EL (cell line): Measurements from ENCODE around the gene PDP2.
"Not testable (repeated sequence)": the region's sequence is repeated elsewhere in the genome, so short reads cannot be mapped to it uniquely, and the experiment has no call there.

Source experiments
- DNase-seq: peaks from one replicate; pipeline ENCODE4 v3.0.0-alpha.2; 2016

Gene PDP2

DNA sequence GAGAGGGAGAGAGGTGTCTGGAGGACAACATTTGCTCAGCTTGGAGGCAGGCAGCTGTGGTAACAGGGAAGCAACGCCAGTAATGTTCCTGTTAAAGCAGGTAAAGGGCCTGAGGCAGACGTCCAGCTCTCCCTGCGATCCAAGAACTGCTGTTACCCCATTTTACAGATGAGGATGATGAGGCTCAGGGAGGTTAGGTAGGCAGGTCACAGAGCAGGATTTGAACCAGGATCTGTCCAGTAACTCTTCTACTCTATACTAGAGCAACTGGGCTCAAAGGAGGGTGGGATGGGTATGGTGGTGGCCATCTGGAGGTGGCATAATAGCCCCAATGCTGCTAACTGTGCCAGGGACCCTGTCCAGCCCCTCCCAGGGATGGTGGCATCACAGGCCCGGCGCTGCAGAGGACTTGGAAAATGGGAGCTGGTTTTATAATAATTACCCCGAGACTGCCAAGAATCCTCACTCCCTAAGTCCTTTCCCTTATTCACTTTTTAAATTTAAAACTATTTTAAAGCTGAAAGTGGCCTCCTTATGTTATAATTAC, 24.1 kb upstream of the PDP2 start:
- no peak for DNase-seq

GRCh38 chr16:66856801-66857200, 23.5 kb upstream of the PDP2 start:
- no peak for DNase-seq

DNA sequence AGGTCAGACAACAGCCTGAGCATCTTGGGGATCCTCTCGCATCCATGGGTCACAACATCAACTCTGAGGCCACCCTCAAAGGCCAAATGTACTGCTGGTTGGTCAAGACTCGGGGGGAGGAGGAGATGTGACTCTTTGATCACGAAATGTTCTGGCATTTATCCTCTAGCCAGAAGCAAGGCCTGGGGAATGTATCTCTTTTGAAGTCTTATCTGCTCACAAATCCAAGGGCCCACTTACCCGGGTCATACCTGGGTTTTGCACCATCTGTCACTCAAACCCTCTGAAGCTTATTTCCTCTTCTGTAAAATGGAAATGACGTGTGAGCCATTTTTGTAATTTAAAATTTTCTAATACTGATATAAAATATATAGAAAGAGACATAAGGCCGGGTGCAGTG, 22.9 kb upstream of the PDP2 start:
- no peak for DNase-seq

DNA sequence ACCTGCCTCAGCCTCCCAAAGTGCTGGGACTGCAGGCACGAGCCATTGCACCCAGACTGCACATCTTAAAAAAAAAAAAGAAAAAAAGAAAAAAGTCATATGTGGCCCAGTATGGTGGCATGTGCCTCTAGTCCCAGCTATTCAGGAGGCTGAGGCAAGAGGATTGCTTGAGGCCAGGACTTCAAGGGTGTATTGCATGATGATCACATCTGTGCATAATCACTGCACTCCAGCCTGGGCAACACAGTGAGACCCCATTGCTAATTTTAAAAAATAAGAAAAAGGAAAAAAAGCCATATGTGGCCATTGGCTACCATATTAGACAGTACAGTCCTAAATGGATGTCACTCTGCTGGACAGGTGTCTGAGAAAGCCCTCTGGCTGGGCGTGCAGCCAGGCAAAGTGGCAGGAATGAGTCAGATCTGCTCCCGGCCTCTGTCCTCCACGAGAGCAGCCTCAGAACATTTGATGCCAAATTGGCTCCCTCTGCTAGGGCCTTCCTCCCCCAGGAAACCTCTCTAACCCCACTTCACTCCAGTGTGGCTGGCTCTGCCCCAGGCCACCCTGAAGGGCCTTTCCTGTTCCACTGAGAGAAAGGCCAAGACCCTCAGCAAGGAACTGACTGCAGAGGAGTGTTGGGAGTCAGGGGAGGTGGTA, 21.4 kb upstream of the PDP2 start:
- DNase-seq, result peak; percentile 70

DNA sequence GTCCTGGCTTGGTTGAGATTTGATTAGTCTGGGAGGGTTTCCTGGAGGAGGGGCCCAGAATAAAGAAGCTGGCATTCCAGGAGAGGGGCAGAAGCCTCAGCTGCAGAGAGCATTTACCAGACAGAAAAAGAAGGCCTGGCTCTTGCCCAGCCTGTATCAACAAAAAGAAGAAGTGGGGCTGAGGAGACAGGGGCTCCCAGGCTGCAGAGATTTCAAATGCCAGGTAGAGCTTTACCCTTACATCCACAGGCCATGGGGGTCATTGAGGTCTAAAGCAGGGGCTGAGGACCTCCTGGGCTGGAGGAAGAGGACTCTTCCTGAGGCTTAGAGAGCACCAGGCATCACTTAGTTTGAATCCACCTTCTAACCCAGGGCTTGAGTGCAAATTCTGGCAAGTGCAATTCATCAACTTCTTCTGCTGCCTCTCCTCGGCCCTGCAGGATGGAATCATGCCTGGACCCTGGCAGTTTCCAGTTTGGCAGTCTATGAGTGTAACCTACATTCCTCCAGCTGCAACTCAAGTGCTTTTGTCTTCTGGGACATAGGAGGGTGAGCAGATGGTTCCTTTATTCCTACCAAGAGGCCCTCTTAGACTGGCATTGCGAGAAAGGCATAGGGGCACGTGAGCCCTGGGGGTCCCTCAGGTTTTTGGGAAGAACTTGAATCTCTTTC, 20.8 kb upstream of the PDP2 start:
- no peak for DNase-seq

GRCh38 chr16:66862023-66862520, 18.2 kb upstream of the PDP2 start:
- no peak for DNase-seq

- no peak for DNase-seq
Observed at GRCh38 chr16:66863707-66864106, 16.6 kb upstream of the PDP2 start.

- no peak for DNase-seq
Observed at GRCh38 chr16:66869424-66869823, 10.9 kb upstream of the PDP2 start.

- DNase-seq, result not testable (repeated sequence)
Observed at GRCh38 chr16:66871363-66871762, 9.0 kb upstream of the PDP2 start.

GRCh38 chr16:66871840-66872239, 8.5 kb upstream of the PDP2 start:
- no peak for DNase-seq

DNA sequence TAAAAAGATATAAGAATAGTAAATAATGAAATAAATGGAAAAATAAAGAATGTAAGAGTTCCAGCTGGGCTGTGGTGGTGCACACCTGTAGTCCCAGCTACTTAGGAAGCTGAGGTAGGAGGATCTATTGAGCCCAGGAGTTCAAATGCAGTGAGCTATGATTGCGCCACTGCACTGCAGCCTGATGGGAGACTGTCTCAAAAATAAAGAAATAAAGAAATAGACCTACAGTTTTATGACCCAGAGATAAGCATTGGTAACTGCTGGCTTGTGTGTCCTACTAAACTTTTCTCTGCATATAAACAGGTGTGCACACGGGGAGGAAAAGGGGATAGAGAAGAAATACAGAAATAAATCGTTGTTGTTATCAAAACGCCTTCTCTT, 7.8 kb upstream of the PDP2 start:
- no peak for DNase-seq

DNA sequence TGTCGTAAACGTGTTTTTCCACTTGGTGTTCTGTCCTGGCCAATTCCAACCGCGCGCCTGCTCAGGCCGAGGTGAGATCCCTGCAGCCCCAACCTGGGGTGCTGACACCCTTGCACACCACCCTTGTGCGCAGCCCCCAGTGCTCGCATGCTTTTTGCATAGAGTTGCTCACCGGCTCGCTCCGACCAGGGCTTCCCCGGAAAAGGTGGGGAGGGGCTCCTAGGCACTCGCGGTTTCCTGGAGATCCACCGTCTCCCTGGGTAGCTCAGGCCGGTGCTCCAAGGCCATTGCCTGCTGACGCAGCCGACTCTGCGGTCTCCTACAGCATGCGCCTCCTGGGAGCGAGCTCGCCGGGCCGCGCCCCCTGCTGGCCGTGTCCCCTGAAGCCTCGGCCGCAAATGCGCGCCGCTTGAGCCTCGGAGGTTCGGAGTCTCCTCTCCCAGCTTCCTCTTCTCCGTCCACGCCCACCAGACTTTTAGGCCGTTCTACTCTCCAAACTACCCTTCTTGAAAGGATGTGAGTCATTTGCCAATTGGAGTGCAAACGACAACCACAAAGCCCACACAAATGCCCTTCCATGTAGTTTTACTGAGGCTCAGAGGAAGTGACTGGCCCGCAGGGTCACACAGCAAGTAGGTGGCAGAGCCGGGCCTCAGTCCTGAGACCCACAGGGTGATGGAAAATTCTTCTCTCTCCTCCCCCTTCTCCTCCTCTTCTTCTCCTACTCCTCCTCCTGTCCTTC, 7.2 kb upstream of the PDP2 start:
- DNase-seq, result peak; percentile 100

DNA sequence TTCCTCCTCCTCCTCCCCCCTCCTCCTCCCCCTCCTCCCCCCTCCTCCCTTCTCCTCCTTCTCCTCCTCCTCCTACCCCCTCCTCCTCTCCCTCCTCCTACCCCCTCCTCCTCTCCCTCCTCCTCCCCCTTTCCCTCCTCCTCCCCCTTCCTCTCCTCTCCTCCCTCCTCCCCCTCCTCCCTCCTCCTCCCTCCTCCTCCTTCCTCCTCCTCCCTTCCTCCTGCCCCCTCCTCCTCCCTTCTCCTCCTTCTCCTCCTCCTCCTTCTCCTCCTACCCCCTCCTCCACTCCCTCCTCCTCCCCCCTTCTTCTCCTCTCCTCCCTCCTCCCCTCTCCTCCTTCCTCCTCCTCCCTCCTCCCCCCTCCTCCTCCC, 6.6 kb upstream of the PDP2 start:
- no peak for DNase-seq

- peak; percentile 45 for DNase-seq
Observed at GRCh38 chr16:66874079-66874775, 6.1 kb upstream of the PDP2 start.

- DNase-seq, result peak; percentile 21
Observed at GRCh38 chr16:66878067-66878466, 2.2 kb upstream of the PDP2 start.

- peak; percentile 29 for DNase-seq
Observed at GRCh38 chr16:66881014-66881417, 701 bp downstream of the PDP2 start.

- no peak for DNase-seq
Observed at GRCh38 chr16:66881560-66881959, 1.2 kb downstream of the PDP2 start.

- DNase-seq, result no peak
Observed at GRCh38 chr16:66881964-66882508, 1.7 kb downstream of the PDP2 start.

GRCh38 chr16:66882702-66883101, 2.4 kb downstream of the PDP2 start:
- no peak for DNase-seq

GRCh38 chr16:66885491-66885890, 5.2 kb downstream of the PDP2 start:
- DNase-seq, result no peak

DNA sequence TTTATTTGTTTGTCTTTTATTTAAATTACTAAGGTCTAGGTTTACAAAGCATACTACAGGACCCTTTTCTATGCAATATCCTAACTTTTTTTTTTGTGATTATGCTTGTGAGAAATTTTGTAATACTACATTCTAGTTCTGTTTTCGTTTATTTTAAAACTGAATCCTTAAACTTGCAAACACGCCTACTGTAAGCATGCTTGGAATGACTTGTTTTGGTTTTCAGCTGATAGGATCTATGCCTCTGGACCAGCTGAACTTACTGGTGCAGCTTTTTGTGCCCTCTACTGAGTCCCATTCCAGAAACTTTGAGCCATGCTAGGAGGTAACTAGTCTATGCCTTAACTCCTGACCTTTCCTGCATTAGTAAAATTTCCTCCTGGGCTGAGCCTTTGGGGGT, 6.0 kb downstream of the PDP2 start:
- peak; percentile 39 for DNase-seq

DNA sequence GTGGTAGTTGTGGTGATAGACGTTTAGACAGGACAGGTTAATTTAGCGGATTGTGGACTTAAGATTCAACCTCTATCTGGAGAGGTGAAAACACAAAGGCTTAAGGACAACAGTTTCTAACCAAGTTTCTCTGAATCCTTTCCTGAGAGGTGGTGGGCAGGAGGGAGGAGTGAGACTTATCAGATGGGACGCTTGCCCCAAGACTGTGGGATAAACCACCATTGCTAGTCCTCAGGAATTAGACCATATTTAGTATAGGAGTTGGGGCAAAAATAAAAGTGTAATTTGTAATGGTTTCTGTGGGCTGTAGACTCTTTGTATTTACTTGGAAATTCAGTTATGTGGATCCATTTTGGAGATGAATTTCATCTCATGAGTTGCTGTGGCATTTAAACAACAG, 6.6 kb downstream of the PDP2 start:
- no peak for DNase-seq
